Measurements from ENCODE around the gene NCAPH2. TPM values are rescaled to one million over a fixed set of nuclear protein-coding genes. Genes with fewer than 3 reads are reported as not detected.

The NCAPH2 gene
- total and polyA plus RNA-seq, 9 of the 15 experiments (the other 6 are each of a cell fraction or from before 2014, with no cell fraction given), result 3.6 to 88.6 (median 32.4) TPM

DNA sequence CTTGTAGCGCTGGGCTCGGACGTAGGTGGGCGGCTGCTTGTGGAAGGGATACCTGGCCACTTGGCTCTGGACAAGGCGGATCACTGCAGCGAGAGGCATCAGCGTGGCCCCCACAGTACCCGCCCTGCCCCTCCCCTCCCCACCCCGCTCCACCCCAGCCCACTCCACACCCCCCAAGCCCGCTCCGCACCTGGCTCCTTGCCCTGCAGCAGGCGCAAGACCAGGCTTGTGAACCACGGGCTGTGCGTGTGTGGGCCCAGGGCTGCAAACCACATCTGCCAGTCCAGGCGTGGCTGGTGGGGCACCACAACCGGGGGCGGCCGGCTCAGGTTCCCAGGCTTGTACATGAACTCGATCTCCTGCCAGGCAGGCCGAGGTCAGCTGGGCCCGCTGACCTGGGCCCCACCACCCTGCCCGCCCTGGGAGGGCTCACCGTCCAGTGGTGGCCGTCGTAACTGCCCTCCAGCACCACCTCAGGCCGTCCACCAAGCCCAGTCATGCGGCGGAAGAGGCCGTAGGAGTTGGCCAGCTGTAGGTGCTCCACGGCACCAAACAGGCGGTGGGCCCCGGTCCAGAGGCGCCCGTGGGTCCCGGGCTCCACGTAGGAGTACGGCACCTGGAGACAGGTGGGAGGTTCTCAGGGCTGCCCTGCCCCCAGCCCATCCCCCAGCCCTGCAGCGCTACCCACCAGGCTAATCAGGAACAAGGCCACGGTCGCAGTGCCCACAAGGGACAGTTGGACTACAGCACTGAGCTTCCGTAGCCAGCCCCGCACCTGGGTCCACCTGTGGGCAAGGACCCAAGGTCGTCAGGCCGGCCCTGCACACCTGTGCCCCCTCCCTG is 3.4 kb upstream of the NCAPH2 start:
- Histone ChIP-seq H3K4me3 (no peak overlapping the region), H3K4me2 (ENCODE audit: insufficient read depth, low read length) (no peak overlapping the region), H3K9ac (ENCODE audit: insufficient read depth in 1 of 2, low read depth in 2 of 2, low read length in 2 of 2) (no peak overlapping the region), H3K27ac (ENCODE audit: extremely low read depth, low read depth, low read length) (no peak overlapping the region), H3K79me2 (ENCODE audit: control insufficient read depth, insufficient read depth, low read length) (peaks cover 24% of the 10 kb centered on the region), H3K9me1 (ENCODE audit: control insufficient read depth, insufficient read depth, low read length) (no peaks in the 10 kb centered on the region), H3K27me3 (ENCODE audit: control insufficient read depth in 2 of 2, insufficient read depth in 2 of 2, low read length in 2 of 2) (no peaks in the 10 kb centered on the region), H3K4me1 (replicated peaks in 1 of 2; ENCODE audit: control insufficient read depth in 2 of 2, insufficient read depth in 2 of 2, low read length in 2 of 2) (peaks cover 0 to 27% of the 10 kb centered on the region in 2 experiments; a peak in 3 of 5 replicates), H3K9me3 (replicated peaks; ENCODE audit: control insufficient read depth, insufficient read depth, low read depth, low read length) (0 out of 2 replicates have a peak, but pooled peaks cover 1% of the 10 kb centered on the region), H4K20me1 (replicated peaks; ENCODE audit: control insufficient read depth, insufficient read depth, low read length) (no peaks in the 10 kb centered on the region), H3K36me3 (ENCODE audit: control insufficient read depth, insufficient read depth, low read length) (peaks cover 22% of the 10 kb centered on the region; the same call in 1 of the 3 replicates), H2AFZ (ENCODE audit: low read depth, low read length) (no peak overlapping the region)
- FAIRE-seq (no peak), DNase-seq (ENCODE audit: extremely low read depth in 1 of 4, low spot score in 3 of 4) (no peak), ATAC-seq (no peak)
- in situ Hi-C loops (cut with MboI), result no loop called here
- intact Hi-C loops (cut with micrococcal nuclease), result no loop called here
- WGBS (ENCODE audit: insufficient coverage, low coverage, missing lambda C conversion rate), result 94% methylated on average over 12 of the region's 44 CpGs
- TF ChIP-seq HNRNPL (IDR thresholded peaks at IDR 0.05; ENCODE audit: low read depth, low read length) (no peak), ZKSCAN3 (CRISPR knock-in tag; IDR thresholded peaks at IDR 0.05) (no peak), KDM4B (IDR thresholded peaks at IDR 0.05; ENCODE audit: borderline replicate concordance in 2 of 2, low read depth in 1 of 2) (no peak), MTA2 (IDR thresholded peaks at IDR 0.05; ENCODE audit: low read depth) (no peak), PRMT5 (CRISPR knock-in tag; IDR thresholded peaks at IDR 0.05) (no peak), ETV5 (CRISPR knock-in tag; IDR thresholded peaks at IDR 0.05; ENCODE audit: low read depth) (no peak), SMAD2 (IDR thresholded peaks at IDR 0.05; ENCODE audit: low read depth, low read length) (no peak), SAFB (IDR thresholded peaks at IDR 0.05; ENCODE audit: borderline replicate concordance, low read depth, low read length) (no peak), EP400 (IDR thresholded peaks at IDR 0.05) (no peak), DIDO1 (tag; IDR thresholded peaks at IDR 0.05; ENCODE audit: low read depth) (no peak), NCOA2 (IDR thresholded peaks at IDR 0.05; ENCODE audit: partially characterized antibody in 2 of 2) (no peak), MECOM (CRISPR knock-in tag; IDR thresholded peaks at IDR 0.05) (no peak), RB1 (IDR thresholded peaks at IDR 0.05; ENCODE audit: low read depth) (no peak), NFIX (CRISPR knock-in tag; IDR thresholded peaks at IDR 0.05; ENCODE audit: low read depth) (no peak)
- TF ChIP-seq, protein P1, sequence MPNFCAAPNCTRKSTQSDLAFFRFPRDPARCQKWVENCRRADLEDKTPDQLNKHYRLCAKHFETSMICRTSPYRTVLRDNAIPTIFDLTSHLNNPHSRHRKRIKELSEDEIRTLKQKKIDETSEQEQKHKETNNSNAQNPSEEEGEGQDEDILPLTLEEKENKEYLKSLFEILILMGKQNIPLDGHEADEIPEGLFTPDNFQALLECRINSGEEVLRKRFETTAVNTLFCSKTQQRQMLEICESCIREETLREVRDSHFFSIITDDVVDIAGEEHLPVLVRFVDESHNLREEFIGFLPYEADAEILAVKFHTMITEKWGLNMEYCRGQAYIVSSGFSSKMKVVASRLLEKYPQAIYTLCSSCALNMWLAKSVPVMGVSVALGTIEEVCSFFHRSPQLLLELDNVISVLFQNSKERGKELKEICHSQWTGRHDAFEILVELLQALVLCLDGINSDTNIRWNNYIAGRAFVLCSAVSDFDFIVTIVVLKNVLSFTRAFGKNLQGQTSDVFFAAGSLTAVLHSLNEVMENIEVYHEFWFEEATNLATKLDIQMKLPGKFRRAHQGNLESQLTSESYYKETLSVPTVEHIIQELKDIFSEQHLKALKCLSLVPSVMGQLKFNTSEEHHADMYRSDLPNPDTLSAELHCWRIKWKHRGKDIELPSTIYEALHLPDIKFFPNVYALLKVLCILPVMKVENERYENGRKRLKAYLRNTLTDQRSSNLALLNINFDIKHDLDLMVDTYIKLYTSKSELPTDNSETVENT (CRISPR knock-in tag; IDR thresholded peaks at IDR 0.05), result no peak
- TF ChIP-seq, protein P2, sequence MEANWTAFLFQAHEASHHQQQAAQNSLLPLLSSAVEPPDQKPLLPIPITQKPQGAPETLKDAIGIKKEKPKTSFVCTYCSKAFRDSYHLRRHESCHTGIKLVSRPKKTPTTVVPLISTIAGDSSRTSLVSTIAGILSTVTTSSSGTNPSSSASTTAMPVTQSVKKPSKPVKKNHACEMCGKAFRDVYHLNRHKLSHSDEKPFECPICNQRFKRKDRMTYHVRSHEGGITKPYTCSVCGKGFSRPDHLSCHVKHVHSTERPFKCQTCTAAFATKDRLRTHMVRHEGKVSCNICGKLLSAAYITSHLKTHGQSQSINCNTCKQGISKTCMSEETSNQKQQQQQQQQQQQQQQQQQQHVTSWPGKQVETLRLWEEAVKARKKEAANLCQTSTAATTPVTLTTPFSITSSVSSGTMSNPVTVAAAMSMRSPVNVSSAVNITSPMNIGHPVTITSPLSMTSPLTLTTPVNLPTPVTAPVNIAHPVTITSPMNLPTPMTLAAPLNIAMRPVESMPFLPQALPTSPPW (CRISPR knock-in tag; IDR thresholded peaks at IDR 0.05), result no peak
- ChIA-PET POLR2A (interaction anchor here (1.2 kb wide), 1 partner anchor 34 kb away, joined by 4 read pairs; no protein-coding TSS in a partner anchor), CTCF (ENCODE audit: low intra/inter-chr PET ratio) (no interaction called here)
- BruUV-seq (replicated peaks), result no TSS peak
